GM18511 (cell line): ENCODE measurements around the gene TM9SF3.
"Not testable (repeated sequence)": the region's sequence is repeated elsewhere in the genome, so short reads cannot be mapped to it uniquely, and the experiment has no call there.

Experiments
- ATAC-seq: cut with Tn5 transposase; IDR thresholded peaks from one replicate; pipeline ENCODE4 v1.9.1; 2021; ENCODE audit warnings: mild to moderate bottlenecking, moderate library complexity; ENCODE audit not compliant: unreplicated experiment

Gene TM9SF3

DNA sequence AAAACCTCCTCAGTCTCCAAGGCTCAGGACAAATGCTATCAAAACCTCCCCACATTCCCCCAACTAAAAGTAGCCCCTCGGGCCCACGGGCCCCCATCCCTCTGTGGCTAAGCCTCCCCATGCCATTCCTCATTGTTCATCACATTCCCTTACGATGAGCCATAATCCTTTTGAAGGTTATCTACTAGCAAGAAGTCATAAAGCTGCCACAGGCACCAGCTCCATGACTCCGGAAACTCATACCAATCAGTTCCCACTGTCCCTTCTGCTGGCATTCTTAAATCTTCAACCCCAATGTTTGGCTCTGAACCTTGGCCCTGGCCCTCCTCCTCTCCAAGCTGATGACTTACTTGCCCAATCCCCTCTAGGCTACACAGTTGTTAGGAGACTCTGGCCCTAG is 19.4 kb upstream of the TM9SF3 start:
- no peak for ATAC-seq

DNA sequence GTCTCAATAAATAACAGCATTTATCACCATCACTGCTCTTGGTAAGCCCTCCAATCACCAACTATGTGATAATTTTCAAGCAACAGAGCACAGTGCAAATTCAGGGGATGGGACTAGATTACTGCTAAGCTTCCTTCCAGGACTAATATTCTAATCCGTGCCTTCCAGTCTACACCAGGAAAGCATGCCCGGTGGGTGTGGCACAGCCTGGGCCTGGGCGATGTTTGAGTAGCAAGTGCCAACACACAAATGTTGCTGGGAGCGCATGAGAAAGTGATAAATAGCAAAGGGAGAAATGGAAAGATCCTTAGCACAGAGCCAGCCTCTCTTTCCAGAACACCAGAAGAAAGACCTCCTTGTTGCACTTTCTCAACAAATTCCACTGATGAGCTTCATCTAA is 13.5 kb upstream of the TM9SF3 start:
- no peak for ATAC-seq

DNA sequence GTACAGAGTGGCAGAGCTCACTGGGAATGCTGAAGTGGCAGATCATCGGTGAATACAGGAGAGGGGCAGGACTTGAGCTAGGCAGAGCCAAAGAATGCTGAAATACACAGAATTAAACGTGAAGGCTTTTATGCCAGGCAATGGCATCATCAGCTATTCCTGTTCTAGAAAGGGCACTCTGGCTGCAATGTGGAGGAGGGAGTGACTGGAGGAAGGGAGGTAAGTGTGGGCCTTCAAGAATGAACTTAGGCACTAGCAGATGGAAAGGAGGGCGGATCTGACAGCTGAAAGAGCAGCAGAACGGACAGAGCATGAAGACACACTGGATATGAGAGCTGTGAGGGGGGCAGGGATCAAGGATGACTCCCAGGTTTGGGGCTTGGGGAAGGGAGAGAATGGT is 12.0 kb upstream of the TM9SF3 start:
- no peak for ATAC-seq

DNA sequence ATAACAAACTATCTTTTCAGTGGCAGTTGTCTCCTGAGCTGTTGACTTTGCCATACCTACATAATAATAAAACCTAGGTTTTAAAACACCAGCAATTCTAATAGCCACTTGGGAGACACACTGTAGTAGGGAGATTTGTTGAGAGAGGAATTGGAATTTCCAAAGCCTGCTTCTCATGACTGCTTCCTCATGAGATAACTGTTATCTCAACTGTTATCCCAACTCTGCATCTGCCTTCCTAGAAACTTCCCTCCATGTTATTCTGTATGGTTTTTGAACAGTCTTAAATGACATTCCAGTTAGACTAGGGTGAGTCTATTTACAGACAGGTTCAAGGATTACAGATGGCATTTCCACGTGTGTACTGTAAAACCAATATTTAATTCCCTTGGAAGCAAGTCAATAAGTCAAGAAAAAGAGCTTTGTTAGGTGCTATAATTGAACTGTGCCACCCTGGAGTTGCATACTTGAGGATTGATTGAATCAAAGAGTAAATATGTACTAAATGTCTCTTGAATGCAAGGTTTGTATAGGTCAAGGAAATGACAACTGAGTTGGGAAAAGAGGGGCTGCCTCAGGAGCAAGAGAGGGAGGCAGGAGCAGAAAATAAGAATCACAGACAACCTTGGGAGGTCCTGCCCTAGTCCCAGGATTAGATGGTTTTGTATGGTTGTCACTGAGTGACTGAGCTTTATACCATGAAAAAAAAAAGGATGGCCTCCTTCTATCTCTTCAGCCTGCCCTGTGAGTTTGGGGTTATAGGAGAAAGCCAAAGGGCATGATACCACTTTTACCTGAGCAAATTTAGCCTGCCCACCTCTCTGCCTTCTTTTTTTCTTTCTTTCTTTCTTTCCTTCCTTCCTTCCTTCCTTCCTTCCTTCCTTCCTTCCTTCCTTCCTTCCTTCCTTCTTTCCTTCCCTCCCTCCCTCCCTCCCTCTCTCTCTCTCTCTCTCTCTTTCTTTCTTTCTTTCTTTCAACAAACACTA is 9.9 kb upstream of the TM9SF3 start:
- no peak for ATAC-seq

DNA sequence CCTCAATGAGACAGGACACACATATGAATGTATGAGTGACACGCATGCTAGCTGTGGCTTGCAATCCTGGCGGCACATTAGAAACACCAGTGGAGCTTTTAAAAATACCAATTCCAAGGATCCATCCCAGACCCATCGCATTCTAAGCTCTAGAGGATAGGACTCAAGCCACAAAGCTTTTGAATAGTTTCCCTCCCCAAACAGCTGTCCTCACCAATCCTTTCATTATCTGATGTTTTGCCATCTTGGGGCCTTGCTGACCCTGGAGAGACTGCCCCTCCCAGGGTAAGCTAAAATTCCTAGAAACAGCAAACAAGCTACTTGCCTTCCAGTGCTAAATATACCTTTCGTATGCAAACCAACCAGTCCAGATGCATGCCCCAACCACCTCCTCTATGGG is 8.9 kb upstream of the TM9SF3 start:
- no peak for ATAC-seq

DNA sequence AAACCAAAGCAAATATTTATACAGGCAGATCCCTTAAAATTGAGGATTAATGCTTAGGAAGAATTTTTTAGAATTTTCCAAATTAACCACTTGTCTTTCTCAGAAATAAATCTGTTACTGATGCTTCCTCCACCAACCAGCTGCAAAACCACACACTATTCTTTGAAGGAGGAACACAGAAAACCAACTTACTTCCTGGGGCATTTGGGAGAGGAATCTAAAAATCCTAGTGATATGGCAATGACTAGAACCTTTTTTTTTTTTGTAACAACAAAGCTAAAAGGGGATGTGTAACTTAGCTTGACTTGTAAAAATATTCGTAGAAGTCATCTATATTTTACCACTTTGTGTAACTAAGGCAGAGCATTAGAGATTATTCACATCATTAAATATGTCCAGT is 5.1 kb upstream of the TM9SF3 start:
- ATAC-seq = no peak

DNA sequence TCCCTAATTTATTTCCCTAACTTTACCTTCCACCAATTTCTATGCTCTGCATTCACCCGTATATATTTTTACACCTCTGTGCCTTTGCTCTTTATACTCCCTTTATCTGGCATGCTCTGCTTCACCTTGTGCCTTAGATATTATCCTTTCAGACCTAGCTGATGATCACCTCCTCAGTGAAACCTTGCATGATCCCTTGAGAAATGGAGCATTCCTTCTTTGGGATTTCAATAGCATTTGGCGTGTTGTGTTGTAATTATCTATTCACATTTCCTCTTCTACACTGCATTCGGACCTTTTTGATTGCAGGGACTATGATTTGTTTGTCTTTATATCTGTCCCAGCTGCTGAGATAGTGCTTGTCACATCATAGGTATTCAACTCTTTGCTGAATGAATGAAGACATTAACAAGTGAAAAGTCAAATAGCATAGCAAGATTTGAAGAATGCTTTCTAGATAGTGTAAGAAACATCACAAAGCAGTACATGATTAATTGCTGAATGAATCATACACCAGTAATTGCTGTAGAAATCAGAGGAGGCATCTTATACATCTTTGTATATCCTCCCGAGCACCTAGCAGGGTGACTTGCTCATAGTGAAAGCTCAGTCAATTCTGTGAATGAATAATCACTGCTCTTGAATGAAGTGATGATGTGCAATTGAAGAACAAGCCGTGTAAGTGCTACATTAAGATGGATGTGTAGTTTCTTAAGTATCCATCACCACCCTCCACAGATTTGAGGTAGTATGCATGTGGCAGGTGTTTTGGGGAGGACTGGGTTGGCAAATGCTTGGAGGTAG is 2.0 kb upstream of the TM9SF3 start:
- ATAC-seq = peak; percentile 47

DNA sequence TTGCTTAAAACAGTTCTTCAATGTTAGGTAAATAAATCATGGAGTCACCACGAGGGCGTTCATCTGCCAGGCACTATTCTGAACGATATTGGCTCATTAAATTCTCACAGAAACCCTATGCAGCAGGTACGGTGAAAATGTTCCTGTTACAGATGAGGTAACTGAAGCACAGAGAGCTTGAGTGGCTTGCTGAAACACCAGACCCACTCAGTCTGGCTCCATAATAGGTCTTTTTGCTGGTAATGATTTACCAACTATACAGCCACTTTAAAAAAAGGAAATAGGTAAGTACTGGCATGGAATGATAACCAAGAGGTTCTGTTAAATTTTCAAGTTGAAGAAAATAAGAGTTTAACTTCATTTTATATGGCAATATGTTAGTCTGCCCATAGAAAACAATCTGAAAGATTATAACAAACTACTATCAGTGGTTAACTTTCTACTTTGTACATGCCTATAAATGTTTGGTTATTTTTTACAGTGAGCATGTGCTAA is 1.3 kb upstream of the TM9SF3 start:
- no peak for ATAC-seq

DNA sequence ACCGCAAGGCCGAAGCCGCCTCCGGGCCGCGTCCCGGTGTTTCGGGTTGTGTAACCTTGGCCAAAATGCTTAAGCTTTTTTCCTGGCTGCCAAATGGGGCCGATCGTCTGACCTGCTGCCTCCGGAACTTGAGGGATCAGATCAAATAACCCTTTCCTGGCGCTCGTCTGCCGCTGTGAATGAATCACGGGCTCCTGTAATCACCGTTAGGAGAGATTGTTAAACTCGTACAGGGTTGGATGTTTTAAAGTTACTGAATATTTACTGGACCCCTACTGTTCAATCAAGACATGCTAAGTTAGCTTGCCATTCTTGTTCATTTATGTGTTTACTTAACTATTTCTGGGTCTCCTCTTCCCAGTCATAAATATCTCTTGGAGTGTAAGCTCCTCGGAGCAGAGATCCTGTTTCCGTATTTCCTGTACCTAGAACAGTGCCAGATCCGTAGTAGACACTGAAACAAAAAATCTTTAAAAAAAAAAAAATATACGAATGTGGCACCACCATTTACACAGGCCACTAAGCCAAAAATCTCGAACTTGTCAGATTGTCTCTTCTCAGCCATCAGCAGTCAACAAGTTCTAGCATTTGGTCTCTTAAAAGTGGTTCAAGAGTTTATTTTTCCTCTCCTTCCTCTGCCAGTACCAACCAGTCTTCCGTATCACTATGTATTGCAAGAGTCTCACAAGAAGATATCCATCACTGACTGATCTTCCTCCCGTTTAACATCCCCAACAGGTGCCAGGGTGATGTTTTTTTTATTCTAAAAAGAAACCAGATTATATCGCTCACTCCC is 650 bp upstream of the TM9SF3 start:
- peak; percentile 14 for ATAC-seq

DNA sequence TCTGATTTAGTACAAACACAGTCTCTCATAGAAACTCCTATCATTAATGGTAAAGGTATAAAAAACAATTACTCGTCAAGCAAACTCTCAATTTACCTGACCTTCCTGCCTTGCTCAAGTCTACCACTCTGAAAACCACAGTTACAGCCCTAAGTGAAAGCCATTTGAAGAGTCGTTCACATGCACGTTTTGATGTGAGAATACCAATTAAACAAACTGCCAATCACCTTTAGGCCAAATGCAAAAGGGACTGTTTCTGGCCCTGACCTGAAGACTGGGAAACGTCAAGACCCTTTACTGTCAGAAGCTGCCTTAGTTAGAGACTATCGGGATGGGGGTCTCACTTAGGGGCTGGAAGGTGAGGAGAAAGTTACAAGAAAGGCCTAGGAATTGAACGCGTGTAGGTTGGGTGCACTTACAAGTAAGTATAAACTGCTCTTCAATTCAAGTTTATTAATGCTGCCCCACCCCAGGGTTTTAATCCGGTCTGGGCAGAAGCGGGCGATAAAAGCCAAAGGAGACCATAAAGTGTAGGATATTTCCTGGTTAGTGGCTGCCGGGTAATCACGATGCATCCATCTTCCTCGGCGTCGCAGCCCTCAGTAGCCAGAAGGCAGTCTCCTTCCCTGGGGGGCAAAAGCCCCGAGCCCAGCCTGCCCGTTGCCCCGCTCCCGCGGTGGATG is 935 bp downstream of the TM9SF3 start:
- ATAC-seq = peak; percentile 15

DNA sequence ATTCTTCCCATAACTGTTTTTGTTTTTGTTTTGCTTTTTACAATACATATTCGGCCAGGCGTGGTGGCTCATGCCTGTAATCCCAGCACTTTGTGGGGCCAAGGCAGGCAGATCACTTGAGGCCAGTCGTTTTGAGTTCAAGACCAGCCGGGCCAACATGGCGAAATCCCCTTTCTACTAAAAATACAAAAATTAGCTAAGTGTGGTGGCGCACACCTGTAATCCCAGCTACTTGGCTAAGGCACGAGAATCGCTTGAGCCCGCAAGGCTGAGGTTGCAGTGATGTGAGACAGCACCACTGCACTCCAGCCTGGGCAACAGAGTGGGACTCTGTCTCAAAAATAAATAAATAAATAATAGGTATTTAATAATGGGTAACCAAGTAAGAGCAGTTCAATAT is 2.3 kb downstream of the TM9SF3 start:
- no peak for ATAC-seq

DNA sequence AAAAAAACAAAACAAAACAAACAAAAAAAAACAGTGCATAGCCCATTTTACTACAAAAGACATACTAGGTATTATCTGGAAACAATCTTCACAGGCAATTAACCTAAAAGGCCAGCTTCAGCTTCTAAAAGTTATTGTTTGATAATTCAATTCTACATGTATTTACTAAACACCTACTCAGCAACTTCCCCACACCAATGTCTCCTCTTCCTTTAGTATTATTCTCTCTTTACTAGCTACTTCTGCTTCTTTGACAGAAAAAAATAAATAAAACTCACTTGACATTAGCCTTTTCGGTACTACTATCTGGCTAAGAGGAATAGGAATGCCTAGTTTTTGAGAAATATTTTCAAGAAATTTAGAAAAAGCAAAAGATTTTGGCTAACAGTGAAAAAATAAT is 2.8 kb downstream of the TM9SF3 start:
- ATAC-seq = no peak

DNA sequence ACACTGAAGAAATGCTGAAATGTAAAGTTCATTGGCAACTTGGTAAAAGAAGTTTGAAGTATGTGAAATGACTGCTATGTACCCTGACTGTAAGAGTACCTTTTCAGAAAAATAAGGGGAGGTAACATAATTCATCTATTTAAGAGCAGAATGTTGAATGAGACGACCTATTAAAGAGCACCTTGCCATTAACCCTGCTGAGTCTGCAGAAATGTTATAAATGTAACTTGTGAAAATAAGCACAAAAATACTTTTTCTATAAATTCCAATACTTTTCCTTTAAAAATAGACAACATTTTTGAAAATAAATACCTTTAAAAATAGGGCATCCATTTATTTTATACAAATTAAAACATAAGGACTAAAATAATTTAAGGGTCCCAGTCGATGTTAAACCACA is 7.7 kb downstream of the TM9SF3 start:
- ATAC-seq = no peak

DNA sequence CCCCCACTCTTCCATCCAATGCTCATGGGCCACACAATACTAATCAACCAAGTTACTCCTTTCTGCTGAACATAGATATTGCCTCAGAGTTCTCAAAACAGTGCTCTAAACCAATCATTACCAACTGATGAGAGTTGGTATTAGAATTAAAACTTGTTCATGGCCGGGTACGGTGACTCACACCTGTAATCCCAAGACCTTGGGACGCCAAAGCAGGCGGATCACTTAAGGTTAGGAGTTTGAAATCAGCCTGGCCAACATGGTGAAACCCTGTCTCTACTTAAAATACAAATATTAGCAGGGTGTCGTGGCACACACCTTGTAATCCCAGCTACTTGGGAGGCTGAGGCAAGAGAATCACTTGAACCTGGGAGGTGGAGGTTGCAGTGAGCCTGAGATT is 8.2 kb downstream of the TM9SF3 start:
- ATAC-seq = no peak

DNA sequence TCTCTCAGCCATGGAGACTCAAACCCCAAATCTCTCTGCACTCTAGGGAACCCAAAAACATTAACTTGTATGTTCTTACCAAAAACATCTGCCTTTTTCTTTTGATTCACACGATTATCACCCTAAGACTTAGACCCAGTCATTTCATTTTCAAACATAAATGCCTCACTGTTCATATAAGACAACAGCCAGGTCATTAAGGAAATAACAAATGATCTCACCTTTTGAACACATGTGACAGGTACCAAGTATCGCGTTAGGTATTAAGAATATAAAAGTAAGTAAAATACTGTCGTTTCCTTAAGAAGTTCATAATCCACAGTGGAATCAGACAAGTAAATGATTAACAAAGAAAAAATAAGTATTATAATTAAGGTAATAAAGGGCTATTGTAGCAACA is 8.8 kb downstream of the TM9SF3 start:
- ATAC-seq = no peak

DNA sequence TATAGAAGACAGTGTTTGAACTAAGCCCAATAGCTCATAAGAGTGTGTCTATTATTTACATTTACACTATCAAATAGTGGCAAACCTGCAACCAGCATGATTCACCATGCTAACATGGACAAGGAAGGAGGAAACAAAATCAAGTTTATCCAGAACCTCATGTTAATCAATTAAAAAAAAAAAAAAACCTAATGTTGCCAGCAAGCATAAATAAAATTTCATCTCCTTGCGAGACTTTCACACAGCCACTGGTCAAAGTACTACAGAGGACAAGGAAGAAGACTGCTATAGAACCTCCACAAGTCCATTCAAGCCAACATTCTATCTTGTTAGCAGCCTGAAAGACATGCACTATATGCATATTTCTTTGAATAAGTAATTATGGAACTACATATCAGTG is 9.7 kb downstream of the TM9SF3 start:
- no peak for ATAC-seq

DNA sequence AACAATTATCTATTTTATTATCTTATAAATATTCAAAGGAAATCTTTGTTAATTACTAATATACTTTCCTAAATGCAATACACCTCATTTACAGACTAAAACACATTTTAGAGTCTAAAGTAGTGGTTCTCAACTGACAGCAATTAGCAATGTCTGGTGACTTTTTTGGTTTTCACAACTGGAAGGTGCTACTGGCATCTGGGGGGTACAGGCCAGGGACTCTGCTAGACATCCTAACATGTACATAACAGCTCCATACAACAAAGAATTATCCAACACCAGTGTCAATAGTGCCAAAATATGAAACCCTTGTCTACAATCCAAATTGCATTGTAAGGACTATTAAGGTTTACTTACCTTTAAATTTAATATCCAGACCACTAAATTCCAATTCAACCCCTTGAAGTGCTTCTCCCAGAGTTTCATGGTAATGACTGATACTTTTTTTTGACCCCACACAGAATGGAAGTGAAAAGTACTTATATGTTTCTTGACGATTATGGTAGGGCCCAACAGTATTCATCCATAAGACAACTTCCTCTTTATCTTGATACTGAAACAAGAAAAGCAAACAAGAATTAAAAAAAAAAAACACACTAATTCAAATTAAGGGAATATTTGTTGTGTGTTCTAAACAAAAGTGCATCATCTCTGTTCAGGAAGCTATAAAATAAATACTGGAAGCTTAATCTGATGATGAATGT is 10.4 kb downstream of the TM9SF3 start:
- no peak for ATAC-seq

DNA sequence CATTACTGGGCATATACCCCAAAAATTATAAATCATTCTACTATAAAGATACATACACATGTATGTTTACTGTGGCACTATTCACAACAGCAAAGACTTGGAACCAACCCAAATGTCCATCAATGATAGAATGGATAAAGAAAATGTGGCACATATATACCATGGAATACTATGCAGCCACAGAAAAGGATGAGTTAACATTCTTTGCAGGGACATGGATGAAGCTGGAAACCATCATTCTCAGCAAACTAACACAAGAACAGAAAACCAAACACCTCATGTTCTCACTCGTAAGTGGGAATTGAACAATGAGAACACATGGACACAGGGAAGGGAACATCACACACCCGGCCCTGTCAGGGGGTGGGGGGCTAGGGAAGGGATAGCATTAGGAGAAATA is 12.2 kb downstream of the TM9SF3 start:
- not testable (repeated sequence) for ATAC-seq

DNA sequence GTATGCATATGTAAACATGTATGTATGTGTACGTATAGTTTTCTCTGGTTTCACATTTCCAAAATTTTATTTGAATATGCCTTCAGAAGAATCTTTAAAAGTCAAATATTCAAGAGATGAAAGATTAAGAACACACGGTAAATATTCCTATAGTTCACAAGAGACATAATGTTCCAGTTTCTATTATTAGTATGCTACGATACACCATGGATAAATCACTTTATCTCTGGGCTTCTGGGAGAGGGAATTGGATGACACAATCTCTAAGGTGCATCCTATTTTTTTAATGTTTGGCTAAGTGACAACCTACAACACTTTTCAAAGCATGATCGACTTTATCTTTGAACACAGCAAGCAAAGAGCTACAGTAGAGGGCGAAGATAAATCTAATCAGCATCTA is 13.8 kb downstream of the TM9SF3 start:
- no peak for ATAC-seq
